ENCODE measurements around the gene RHOT2. TPM values are rescaled to one million over a fixed set of nuclear protein-coding genes. Genes with fewer than 3 reads are reported as not detected.

RHOT2 gene
- total RNA-seq, 1 donor from 2014 or later, result 125 TPM

DNA sequence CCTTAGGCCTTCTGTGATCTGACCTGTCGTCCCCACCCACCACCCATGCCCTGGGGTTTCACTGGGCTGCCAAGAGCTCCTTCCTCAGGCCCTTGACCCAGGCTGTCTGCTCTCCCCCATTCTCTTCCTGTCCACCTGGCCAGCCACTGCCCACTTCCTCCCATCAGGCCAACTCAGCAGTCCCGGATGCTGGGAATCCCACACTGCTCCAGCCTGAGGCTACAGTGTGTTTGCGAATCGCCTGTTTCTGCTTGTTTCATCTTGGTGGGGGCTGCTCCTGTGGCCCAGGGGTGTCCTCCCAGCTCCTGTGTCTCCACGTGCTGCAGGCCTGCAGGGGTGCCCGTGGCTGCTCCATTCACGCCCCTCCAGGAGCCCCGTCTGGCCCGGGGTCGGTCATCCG lies 46.1 kb downstream of the RHOT2 start:
- DNase-seq (ENCODE audit: low spot score), result no peak

DNA sequence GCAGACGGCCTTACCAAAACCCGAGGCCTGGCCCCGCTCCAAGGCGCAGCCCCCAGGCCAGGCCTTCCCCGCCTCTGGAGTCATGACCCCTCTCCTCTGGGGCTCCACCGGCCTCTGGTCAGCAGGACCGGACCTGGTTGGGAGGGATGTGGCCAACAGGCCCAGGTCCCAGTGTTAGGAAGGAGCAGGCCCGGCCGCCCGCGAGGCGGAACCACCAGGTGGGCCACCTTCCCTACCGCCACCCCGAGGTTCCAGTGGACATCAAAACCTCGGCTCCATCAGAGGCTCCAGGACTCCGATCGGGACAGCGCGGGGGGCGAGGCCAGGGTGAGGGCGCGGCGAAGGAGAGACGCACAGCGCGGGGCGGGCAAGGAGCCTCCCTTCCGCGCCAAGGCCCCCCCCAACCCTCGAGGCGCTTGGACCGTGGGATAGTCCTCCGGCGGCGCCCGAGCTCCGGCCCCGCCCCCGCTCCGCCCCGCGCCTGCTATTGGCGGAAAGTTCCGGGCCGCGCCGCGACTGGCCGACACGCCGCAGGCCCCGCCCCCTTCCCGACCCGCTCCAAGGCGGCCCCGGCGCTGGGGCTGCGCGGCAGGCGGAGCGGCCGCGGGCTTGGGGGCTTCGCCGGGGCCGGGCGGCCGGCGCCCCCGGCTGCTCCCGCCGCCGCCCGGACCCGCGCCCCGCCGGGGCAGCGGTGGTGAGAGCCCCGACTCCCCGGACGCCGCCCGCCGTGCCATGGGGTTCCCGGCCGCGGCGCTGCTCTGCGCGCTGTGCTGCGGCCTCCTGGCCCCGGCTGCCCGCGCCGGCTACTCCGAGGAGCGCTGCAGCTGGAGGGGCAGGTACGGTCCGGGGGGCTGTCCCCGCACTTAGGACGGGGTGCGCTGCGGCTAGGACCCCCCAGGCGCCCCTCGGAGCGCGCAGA lies 46.9 kb downstream of the RHOT2 start, which contains the start of gene METRN:
Gene METRN, plus strand, starts transcription at position 561 of the 919 bp plus-strand sequence. Its CDS starts 172 bp downstream, at position 733.
- peak; percentile 91 for DNase-seq (ENCODE audit: low spot score)

DNA sequence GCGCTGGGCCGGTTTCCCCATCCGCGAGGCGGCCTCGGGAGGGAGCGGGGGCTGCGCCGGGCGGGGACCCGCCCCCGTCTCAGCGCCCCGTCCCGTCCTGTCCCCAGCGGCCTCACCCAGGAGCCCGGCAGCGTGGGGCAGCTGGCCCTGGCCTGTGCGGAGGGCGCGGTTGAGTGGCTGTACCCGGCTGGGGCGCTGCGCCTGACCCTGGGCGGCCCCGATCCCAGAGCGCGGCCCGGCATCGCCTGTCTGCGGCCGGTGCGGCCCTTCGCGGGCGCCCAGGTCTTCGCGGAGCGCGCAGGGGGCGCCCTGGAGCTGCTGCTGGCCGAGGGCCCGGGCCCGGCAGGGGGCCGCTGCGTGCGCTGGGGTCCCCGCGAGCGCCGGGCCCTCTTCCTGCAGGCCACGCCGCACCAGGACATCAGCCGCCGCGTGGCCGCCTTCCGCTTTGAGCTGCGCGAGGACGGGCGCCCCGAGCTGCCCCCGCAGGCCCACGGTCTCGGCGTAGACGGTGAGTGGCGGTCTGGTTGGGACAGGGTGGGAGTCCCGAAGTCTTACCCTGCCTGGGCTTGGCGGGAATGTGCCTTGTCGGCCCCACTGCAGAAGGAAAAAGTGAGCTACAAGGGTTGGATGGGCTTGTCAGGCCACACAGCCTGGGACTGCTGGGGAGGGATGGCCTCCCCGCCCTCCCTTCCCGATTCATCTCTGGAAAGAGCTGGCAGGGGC lies 47.7 kb downstream of the RHOT2 start:
- DNase-seq (ENCODE audit: low spot score), result no peak

DNA sequence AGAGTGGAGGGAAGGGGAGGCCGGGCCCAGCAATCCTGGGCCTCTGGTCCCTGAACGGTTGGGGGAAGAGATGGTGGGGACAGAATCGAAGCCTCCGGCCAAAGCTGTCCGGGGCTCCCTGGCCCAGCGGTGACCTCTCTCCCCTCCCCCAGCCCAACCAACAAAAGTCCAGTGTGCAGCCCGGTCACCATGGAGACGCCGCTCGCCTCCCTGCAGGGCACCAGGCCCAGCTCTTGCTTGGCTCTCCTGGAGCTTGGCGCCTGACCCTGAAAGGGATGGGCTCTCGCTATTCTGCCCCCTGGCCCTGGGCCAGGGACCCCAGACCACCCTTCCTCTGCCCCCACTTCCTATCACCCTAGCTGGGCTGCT lies 48.3 kb downstream of the RHOT2 start:
- DNase-seq (ENCODE audit: low spot score), result no peak

DNA sequence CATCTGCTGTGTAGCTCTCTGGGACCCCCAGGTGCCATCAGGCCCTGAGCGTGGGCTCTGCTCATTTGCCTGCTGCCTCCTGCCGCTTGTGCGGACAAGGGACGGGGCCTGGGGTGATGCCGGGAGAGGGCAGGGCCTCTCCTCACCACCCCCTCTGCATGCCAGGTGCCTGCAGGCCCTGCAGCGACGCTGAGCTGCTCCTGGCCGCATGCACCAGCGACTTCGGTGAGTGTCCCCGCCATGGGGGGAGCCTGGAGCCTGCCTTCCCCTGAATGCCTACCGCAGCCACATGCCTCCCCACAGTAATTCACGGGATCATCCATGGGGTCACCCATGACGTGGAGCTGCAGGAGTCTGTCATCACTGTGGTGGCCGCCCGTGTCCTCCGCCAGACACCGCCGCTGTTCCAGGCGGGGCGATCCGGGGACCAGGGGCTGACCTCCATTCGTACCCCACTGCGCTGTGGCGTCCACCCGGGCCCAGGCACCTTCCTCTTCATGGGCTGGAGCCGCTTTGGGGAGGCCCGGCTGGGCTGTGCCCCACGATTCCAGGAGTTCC lies 48.9 kb downstream of the RHOT2 start:
- no peak for DNase-seq (ENCODE audit: low spot score)

DNA sequence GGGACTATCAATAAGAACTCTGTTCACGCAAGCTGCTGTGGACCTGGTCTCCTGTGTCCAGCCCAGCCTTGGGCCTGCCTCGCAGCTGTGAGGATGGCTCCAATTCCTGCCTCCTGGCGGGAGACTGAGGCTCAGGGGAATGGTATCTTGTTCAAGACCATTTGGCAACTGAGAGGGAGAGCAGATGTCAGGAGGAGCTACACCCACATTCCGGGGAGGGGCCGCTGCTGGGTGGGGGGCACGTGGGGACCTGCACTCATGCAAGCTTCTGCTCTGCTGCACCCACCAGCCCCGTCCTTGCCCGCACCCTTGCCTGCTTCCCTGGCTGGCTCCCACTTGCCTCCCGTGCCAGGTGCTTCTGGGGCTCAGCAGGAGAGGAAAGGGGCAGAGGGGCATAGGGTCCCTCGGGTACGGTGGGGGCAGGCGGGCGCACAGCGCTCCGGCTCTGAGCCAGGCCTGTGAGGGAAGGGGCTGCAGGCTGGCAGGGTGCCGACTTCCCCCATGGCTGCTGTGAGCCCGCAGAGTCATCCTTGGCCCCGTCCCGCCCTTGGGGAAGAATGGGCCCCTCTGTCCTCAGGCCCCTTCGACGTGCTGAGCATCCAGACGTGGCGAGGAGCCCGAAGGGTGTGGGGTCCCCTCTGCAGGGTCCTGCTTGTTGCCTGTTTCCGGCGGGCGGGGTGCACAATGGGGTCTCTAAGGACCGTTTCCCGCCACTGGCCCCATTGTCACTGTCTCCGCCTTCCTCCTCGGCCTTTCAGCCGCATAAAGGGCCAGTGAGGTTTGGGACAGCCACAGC lies 49.7 kb downstream of the RHOT2 start:
- DNase-seq (ENCODE audit: low spot score), result no peak

GRCh38 chr16:718389-718788 lies 50.5 kb downstream of the RHOT2 start:
- DNase-seq (ENCODE audit: low spot score), result no peak

DNA sequence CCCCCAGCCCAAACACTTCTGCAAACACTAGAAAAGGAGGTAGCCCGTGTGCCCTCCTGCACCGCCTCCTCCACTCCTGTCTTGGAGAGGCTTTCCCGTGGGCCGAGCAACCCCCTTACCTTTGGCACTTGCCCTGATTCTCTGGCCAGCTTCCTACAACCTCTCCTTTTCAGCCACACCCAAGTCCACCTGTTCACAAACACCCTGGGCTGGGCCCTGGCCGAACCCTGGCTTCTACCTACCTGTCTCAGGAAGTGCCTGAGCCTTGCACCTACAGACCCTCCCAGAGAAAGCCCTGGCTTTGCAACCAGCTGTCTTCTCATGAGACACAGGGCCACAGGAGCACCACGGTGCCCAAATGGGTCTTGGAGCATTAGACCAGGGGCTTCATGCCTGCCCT lies 51.0 kb downstream of the RHOT2 start:
- DNase-seq (ENCODE audit: low spot score), result no peak

DNA sequence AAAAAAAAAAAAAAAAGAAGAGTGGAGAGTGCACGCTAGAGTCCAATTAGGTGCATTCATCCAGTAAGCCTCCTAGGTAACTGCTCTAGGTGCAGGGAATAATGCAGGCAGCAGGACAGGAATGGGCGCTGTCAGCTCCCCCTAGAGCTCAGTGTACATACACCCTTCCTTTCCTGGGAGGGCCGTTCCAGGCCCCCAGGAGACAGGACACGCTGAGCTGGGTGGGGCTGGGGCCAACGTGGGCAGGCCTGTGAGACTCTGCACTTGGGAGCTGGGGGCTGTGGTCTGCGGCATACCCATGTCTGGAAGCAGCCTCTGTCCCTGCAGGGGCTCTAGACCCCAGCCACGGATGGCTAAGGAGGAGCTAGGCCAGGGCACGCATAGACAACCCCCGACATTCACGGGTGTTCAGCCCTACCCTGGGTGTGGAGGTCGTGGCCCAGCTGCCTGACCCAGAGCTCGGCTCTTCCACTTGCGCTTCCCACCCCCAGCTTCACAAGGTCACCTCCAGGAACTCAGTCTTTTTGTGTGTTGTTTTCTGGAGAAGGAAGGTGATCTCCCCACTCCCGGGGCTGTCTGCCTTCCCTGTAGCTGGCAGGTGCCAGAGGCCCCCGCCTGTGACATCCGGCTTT lies 52.0 kb downstream of the RHOT2 start:
- DNase-seq (ENCODE audit: low spot score), result no peak

GRCh38 chr16:720447-720989 lies 52.6 kb downstream of the RHOT2 start:
- no peak for DNase-seq (ENCODE audit: low spot score)

- peak; percentile 72 for DNase-seq (ENCODE audit: low spot score)
Measured at GRCh38 chr16:720990-721764, 53.2 kb downstream of the RHOT2 start, which contains the start of gene ANTKMT. ANTKMT (plus strand) TSS chr16:721146; CDS start chr16:721275, 129 bp downstream.

GRCh38 chr16:721765-722540 lies 54.0 kb downstream of the RHOT2 start:
- DNase-seq (ENCODE audit: low spot score), result no peak

DNA sequence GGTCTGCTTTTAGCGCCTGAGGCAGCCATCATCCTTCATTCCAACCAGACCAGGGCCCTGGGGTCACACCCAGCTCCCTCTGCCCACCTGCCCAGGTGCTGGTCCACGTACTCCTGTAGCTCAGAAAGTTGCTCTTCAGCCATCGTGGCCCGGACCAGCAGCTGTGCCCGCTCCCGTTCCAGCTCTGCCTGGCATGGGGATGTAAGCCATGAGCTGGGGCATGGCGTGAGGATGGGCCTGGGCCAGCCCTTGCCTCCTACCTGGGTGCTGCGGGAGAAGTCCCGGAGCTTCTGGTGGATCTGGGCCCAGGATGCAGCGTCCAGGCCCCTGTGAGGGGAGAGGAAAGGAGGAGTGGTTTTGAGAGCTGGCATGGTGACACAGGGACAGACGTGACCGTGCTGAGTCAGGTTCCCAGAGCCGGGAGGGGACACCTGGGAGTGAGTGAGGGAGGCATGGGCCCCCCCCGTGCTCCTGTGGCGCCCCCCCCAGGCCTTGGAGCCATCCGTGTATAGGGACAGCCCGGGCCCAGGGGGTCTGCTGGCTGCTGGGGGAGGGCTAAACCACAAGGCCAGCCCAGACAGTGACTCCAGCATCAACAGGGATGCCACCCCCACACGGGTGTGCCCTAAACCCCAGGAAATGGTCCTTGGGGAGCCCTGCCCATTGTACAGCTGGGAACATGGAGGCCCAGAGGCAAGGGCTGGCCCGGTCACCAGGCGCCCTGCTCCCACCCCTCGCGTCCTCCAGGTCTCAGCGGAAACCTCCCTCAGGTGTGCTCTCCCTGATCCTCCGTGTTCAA lies 55.1 kb downstream of the RHOT2 start:
- no peak for DNase-seq (ENCODE audit: low spot score)

GRCh38 chr16:723695-724094 lies 55.8 kb downstream of the RHOT2 start:
- DNase-seq (ENCODE audit: low spot score), result no peak
